ENCODE data around the gene GALR2.

Gene GALR2

GRCh38 chr17:76085066-76085730 is 10.6 kb downstream of the GALR2 start:
- peaks cover 3% of the 10 kb centered on the region for H3K36me3 ChIP-seq (ENCODE audit: control insufficient read depth, insufficient read depth, low read length)
- H3K4me1 ChIP-seq (ENCODE audit: control insufficient read depth, insufficient read depth, low read length): peaks cover 2% of the 10 kb centered on the region
- no peak overlapping the region for H3K4me3 ChIP-seq (ENCODE audit: low read length)
- peaks cover 5% of the 10 kb centered on the region for H3K27me3 ChIP-seq (ENCODE audit: control insufficient read depth, insufficient read depth, low read length)
- H3K9ac ChIP-seq (ENCODE audit: low read length): no peak overlapping the region
- H3K9me3 ChIP-seq (ENCODE audit: control insufficient read depth, low read length): no peaks in the 10 kb centered on the region

- no peaks in the 10 kb centered on the region for H3K27me3 ChIP-seq (ENCODE audit: control insufficient read depth, insufficient read depth, low read length)
- no peak overlapping the region for H3K9ac ChIP-seq (ENCODE audit: low read length)
- no peaks in the 10 kb centered on the region for H3K9me3 ChIP-seq (ENCODE audit: control insufficient read depth, low read length)
- H3K36me3 ChIP-seq (ENCODE audit: control insufficient read depth, insufficient read depth, low read length): peaks cover 3% of the 10 kb centered on the region
- no peaks in the 10 kb centered on the region for H3K4me1 ChIP-seq (ENCODE audit: control insufficient read depth, insufficient read depth, low read length)
- H3K4me3 ChIP-seq (ENCODE audit: low read length): no peak overlapping the region
Measured at GRCh38 chr17:76085731-76086366, 11.3 kb downstream of the GALR2 start.

GRCh38 chr17:76086384-76086783 is 11.8 kb downstream of the GALR2 start:
- Histone ChIP-seq H3K9ac (ENCODE audit: low read length) (no peak overlapping the region), H3K4me1 (ENCODE audit: control insufficient read depth, insufficient read depth, low read length) (no peaks in the 10 kb centered on the region), H3K27me3 (ENCODE audit: control insufficient read depth, insufficient read depth, low read length) (no peaks in the 10 kb centered on the region), H3K36me3 (ENCODE audit: control insufficient read depth, insufficient read depth, low read length) (peaks cover 3% of the 10 kb centered on the region), H3K9me3 (ENCODE audit: control insufficient read depth, low read length) (no peaks in the 10 kb centered on the region), H3K4me3 (ENCODE audit: low read length) (no peak overlapping the region)

DNA sequence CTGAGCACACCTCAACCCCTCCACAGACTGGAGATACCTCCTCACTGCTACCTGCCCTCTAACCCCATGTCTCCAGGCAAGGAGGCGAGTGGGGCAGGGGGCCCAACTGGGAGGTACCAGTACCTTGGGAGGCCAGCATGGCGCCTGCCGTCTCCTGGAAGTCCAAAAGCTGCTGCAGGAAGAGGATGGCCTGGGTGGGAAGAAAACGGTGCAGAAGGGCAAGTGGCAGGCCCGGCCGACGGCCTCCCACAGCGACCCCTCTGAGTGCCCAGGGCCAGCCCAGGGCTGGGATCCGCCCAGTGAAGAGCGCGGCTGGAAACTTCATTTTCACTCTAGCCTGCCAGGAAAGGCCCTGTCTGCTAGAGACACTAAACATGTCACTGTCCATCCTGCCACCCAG is 12.9 kb downstream of the GALR2 start:
- H3K36me3 ChIP-seq (ENCODE audit: control insufficient read depth, insufficient read depth, low read length): peaks cover 3% of the 10 kb centered on the region
- H3K9ac ChIP-seq (ENCODE audit: low read length): no peak overlapping the region

GRCh38 chr17:76088041-76088867 is 13.7 kb downstream of the GALR2 start:
- Histone ChIP-seq H3K9me3 (ENCODE audit: control insufficient read depth, low read length) (no peaks in the 10 kb centered on the region), H3K36me3 (ENCODE audit: control insufficient read depth, insufficient read depth, low read length) (peaks cover 3% of the 10 kb centered on the region), H3K27me3 (ENCODE audit: control insufficient read depth, insufficient read depth, low read length) (no peaks in the 10 kb centered on the region), H3K9ac (ENCODE audit: low read length) (no peak overlapping the region), H3K4me3 (ENCODE audit: low read length) (no peak overlapping the region), H3K4me1 (ENCODE audit: control insufficient read depth, insufficient read depth, low read length) (no peaks in the 10 kb centered on the region)

More for the DNA sequence above, 12.9 kb downstream of the GALR2 start:
- H3K27me3 ChIP-seq (ENCODE audit: control insufficient read depth, insufficient read depth, low read length): no peaks in the 10 kb centered on the region
- no peak overlapping the region for H3K4me3 ChIP-seq (ENCODE audit: low read length)
- no peaks in the 10 kb centered on the region for H3K9me3 ChIP-seq (ENCODE audit: control insufficient read depth, low read length)
- H3K4me1 ChIP-seq (ENCODE audit: control insufficient read depth, insufficient read depth, low read length): no peaks in the 10 kb centered on the region

- Histone ChIP-seq H3K36me3 (ENCODE audit: control insufficient read depth, insufficient read depth, low read length) (peaks cover 5% of the 10 kb centered on the region), H3K9ac (ENCODE audit: low read length) (no peak overlapping the region), H3K4me1 (ENCODE audit: control insufficient read depth, insufficient read depth, low read length) (no peaks in the 10 kb centered on the region), H3K9me3 (ENCODE audit: control insufficient read depth, low read length) (no peaks in the 10 kb centered on the region), H3K27me3 (ENCODE audit: control insufficient read depth, insufficient read depth, low read length) (no peaks in the 10 kb centered on the region), H3K4me3 (ENCODE audit: low read length) (no peak overlapping the region)
Measured at GRCh38 chr17:76088868-76089576, 14.4 kb downstream of the GALR2 start.

- no peak overlapping the region for H3K4me3 ChIP-seq (ENCODE audit: low read length)
- no peaks in the 10 kb centered on the region for H3K4me1 ChIP-seq (ENCODE audit: control insufficient read depth, insufficient read depth, low read length)
- no peaks in the 10 kb centered on the region for H3K9me3 ChIP-seq (ENCODE audit: control insufficient read depth, low read length)
- H3K27me3 ChIP-seq (ENCODE audit: control insufficient read depth, insufficient read depth, low read length): no peaks in the 10 kb centered on the region
- no peak overlapping the region for H3K9ac ChIP-seq (ENCODE audit: low read length)
- peaks cover 8% of the 10 kb centered on the region for H3K36me3 ChIP-seq (ENCODE audit: control insufficient read depth, insufficient read depth, low read length)
Measured at GRCh38 chr17:76089680-76090516, 15.3 kb downstream of the GALR2 start.

- Histone ChIP-seq H3K4me3 (ENCODE audit: low read length) (no peak overlapping the region), H3K9me3 (ENCODE audit: control insufficient read depth, low read length) (no peaks in the 10 kb centered on the region), H3K27me3 (ENCODE audit: control insufficient read depth, insufficient read depth, low read length) (no peaks in the 10 kb centered on the region), H3K36me3 (ENCODE audit: control insufficient read depth, insufficient read depth, low read length) (peaks cover 8% of the 10 kb centered on the region), H3K9ac (ENCODE audit: low read length) (no peak overlapping the region), H3K4me1 (ENCODE audit: control insufficient read depth, insufficient read depth, low read length) (no peaks in the 10 kb centered on the region)
Measured at GRCh38 chr17:76090517-76091129, 16.0 kb downstream of the GALR2 start.

GRCh38 chr17:76091526-76092286 is 17.1 kb downstream of the GALR2 start:
- Histone ChIP-seq H3K9ac (ENCODE audit: low read length) (no peak overlapping the region), H3K36me3 (ENCODE audit: control insufficient read depth, insufficient read depth, low read length) (peaks cover 6% of the 10 kb centered on the region), H3K9me3 (ENCODE audit: control insufficient read depth, low read length) (no peaks in the 10 kb centered on the region), H3K4me3 (ENCODE audit: low read length) (no peak overlapping the region), H3K4me1 (ENCODE audit: control insufficient read depth, insufficient read depth, low read length) (no peaks in the 10 kb centered on the region), H3K27me3 (ENCODE audit: control insufficient read depth, insufficient read depth, low read length) (no peaks in the 10 kb centered on the region)

DNA sequence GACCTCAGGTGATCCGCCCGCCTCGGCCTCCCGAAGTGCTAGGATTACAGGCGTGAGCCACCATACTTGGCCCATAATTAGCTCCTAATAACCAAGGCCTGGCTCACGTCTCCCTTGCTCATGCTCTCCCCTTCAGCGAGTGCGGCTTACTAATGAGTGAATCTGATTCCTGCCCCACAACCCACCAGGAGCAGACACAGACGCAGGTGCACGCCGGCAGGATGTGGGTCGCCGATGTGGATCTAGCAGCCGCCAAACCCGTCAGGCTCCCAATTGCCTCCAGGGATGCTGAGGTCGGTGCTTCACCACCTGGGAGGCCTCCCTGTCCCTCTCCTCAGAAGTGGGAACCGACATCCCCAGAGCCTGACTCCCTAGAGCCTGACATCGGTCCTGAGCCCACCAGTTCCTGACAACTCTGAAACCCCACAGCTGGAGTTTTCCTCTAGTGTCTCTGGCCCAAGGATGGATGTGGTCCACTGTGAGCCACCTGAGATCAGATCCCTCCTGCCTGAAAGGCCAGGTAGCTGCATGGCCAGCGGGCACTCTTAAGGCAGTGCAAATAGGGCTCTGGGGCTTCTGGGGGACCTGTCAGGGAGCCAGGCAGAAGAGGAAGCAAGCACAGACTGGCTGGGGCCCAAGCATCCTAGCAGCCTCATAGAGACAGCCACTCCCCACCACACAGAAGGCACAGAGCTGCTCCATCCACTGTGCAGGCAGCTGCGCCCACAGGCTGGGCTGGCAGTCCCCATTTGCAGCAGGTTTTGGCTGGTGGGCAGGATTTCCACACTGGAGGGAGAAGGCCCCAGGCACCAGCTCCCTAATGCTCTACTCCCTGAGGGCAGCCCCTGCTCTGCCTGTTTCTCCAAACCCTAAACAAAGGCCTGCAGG is 18.2 kb downstream of the GALR2 start:
- H3K27me3 ChIP-seq (ENCODE audit: control insufficient read depth, insufficient read depth, low read length): no peaks in the 10 kb centered on the region
- H3K36me3 ChIP-seq (ENCODE audit: control insufficient read depth, insufficient read depth, low read length): peaks cover 6% of the 10 kb centered on the region
- H3K9ac ChIP-seq (ENCODE audit: low read length): no peak overlapping the region
- no peaks in the 10 kb centered on the region for H3K9me3 ChIP-seq (ENCODE audit: control insufficient read depth, low read length)
- H3K4me1 ChIP-seq (ENCODE audit: control insufficient read depth, insufficient read depth, low read length): no peaks in the 10 kb centered on the region
- no peak overlapping the region for H3K4me3 ChIP-seq (ENCODE audit: low read length)

All from mucosa of stomach (tissue), 1 donor.